Upper lobe of left lung (tissue), 6 donors: Measurements from ENCODE around the gene UBAP1L. TPM values are rescaled to one million over a fixed set of nuclear protein-coding genes. Genes with fewer than 3 reads are reported as not detected.

ENCODE experiments used
- ATAC-seq, 2 donors: fragments of 200-7000 bp; cut with Tn5 transposase; one replicate each; pipeline ENCODE4 v1.9.1; 2022; ENCODE audit warnings: mild to moderate bottlenecking in 2 of 2, moderate library complexity in 2 of 2; ENCODE audit not compliant: low FRiP score in 2 of 2
- DNase-seq, 2 donors: peaks; one replicate each; pipeline ENCODE4 v3.0.0-alpha.2; 2019 to 2020
- H3K27ac ChIP-seq, 4 donors: fragments of 200-600 bp; sonication (generic); one replicate each; pipeline ENCODE4 v1.5.1; 2016 to 2019
- H3K27me3 ChIP-seq, 4 donors: fragments of 200-600 bp; sonication (generic); one replicate each; pipeline ENCODE4 v1.5.1; 2017 to 2019
- H3K36me3 ChIP-seq, 4 donors: fragments of 200-600 bp; sonication (generic); one replicate each; pipeline ENCODE4 v1.5.1; 2016 to 2019
- H3K4me1 ChIP-seq, 4 donors: fragments of 200-600 bp; sonication (generic); one replicate each; pipeline ENCODE4 v1.5.1; 2018 to 2019
- H3K4me3 ChIP-seq, 4 donors: fragments of 200-600 bp; sonication (generic); one replicate each; pipeline ENCODE4 v1.5.1; 2017 to 2019; ENCODE audit warnings: mild to moderate bottlenecking in 2 of 4, moderate library complexity in 1 of 4
- H3K9me3 ChIP-seq, 4 donors: fragments of 200-600 bp; sonication (generic); one replicate each; pipeline ENCODE4 v1.5.1; 2018 to 2019
- CTCF ChIP-seq, 6 experiments: fragments of 450-650 bp in 4 of 6; fragments of 200-600 bp in 2 of 6; sonication (generic) in 2 of 6; IDR thresholded peaks; one replicate each; pipeline ENCODE4 v1.5.1; 2016 to 2019; ENCODE audit warnings: antibody characterized with exemption in 6 of 6
- EP300 ChIP-seq, 4 donors: sonication (generic); formaldehyde crosslinking; IDR thresholded peaks; one replicate each; pipeline ENCODE4 v1.5.1; 2017; ENCODE audit warnings: antibody characterized with exemption in 4 of 4, control low read depth in 2 of 4
- POLR2A ChIP-seq, 4 donors: fragments of 450-650 bp; IDR thresholded peaks; one replicate each; pipeline ENCODE4 v1.5.1; 2016 to 2017; ENCODE audit warnings: antibody characterized with exemption in 4 of 4, mild to moderate bottlenecking in 2 of 4
- POLR2AphosphoS5 ChIP-seq, 2 donors: sonication (generic); formaldehyde crosslinking; IDR thresholded peaks; one replicate each; pipeline ENCODE4 v1.5.1; 2017; ENCODE audit warnings: antibody characterized with exemption in 2 of 2
- WGBS, 2 donors: methylation state at CpG; one replicate each; pipeline ENCODE4 v1.1.5; 2017 to 2018; 5-methylcytosine and 5-hydroxymethylcytosine counted together
- total RNA-seq, 6 donors: library from RNA; depleted of rRNA in 4 of 6; stranded (reverse); fragments of >200 nt in 4 of 6; gene quantifications; one replicate each; pipeline versions ENCODE4 v1.1.0 to v1.2.1, GENCODE V29; 2016 to 2021
- donor health status: DM: no; HTN: no; CAD: no; lungs with moderate emphysema.
- donor health status: DM: no; HTN: yes; CAD: no; lungs with severe emphysema.

UBAP1L gene
- 10 to 100 TPM in 1 of 6 donors, 1 to 10 TPM in 5; 3.3 to 10.5 (median 4.8) TPM for total RNA-seq

- 91 to 92% methylated on average over 2 of the region's 2 CpGs for WGBS, 2 donors
- no peaks in the 10 kb centered on the region for H3K9me3 ChIP-seq
- no peak within 1 kb of the TSS for H3K4me3 ChIP-seq
- no peak for ATAC-seq
- H3K27me3 ChIP-seq = no peaks in the 10 kb centered on the region
- TF ChIP-seq POLR2A (IDR thresholded peaks at IDR 0.05) = no peak
- no peak for DNase-seq
- H3K27ac ChIP-seq = no peak within 1 kb of the TSS
- peaks cover 22 to 81% (median 53%) of the 10 kb centered on the region in 4 donors for H3K36me3 ChIP-seq
- H3K4me1 ChIP-seq = no peaks in the 10 kb centered on the region
These were observed at the start of gene UBAP1L for GRCh38 chr15:65115086-65115485. Gene UBAP1L, minus strand, starts transcription at chr15:65115200. Its CDS starts 8,985 bp downstream, at chr15:65106215.

GRCh38 chr15:65164139-65164538 lies 49.1 kb upstream of the UBAP1L start:
- WGBS, 2 donors = 89 to 94% methylated on average over 1 of the region's 1 CpG
- Histone ChIP-seq H3K4me1 (no peaks in the 10 kb centered on the region), H3K4me3 (no peak overlapping the region), H3K9me3 (no peaks in the 10 kb centered on the region), H3K27me3 (no peaks in the 10 kb centered on the region), H3K36me3 (peaks cover 13 to 60% (median 18%) of the 10 kb centered on the region in 4 donors), H3K27ac (no peak overlapping the region)
- ATAC-seq (no peak), DNase-seq (no peak)
- TF ChIP-seq POLR2A (IDR thresholded peaks at IDR 0.05) (no peak), POLR2AphosphoS5 (IDR thresholded peaks at IDR 0.05) (no peak)

- H3K4me1 ChIP-seq = no peaks in the 10 kb centered on the region
- no peak for TF ChIP-seq EP300 (IDR thresholded peaks at IDR 0.05)
- no peak for TF ChIP-seq POLR2A (IDR thresholded peaks at IDR 0.05)
- no peak for TF ChIP-seq POLR2AphosphoS5 (IDR thresholded peaks at IDR 0.05)
- TF ChIP-seq CTCF (IDR thresholded peaks at IDR 0.05) = no peak
- no peaks in the 10 kb centered on the region for H3K27me3 ChIP-seq
- WGBS, 2 donors = 90 to 92% methylated on average over 4 of the region's 4 CpGs
- no peaks in the 10 kb centered on the region for H3K9me3 ChIP-seq
- peaks cover 17 to 61% (median 22%) of the 10 kb centered on the region in 4 donors for H3K36me3 ChIP-seq
- ATAC-seq (no peak), DNase-seq (no peak)
- H3K27ac ChIP-seq = no peak overlapping the region
- no peak overlapping the region for H3K4me3 ChIP-seq
These were observed 48.0 kb upstream of the UBAP1L start for GRCh38 chr15:65163041-65163440.

GRCh38 chr15:65156692-65157091 lies 41.7 kb upstream of the UBAP1L start:
- Histone ChIP-seq H3K27ac (no peak overlapping the region), H3K4me1 (no peaks in the 10 kb centered on the region), H3K4me3 (no peak overlapping the region), H3K27me3 (no peaks in the 10 kb centered on the region), H3K9me3 (no peaks in the 10 kb centered on the region), H3K36me3 (peaks cover 51 to 75% (median 59%) of the 10 kb centered on the region in 4 donors)
- 68 to 73% methylated on average over 5 of the region's 5 CpGs for WGBS, 2 donors
- no peak for ATAC-seq
- no peak for DNase-seq
- TF ChIP-seq POLR2A (IDR thresholded peaks at IDR 0.05) (no peak), EP300 (IDR thresholded peaks at IDR 0.05) (no peak), CTCF (IDR thresholded peaks at IDR 0.05) (no peak)

GRCh38 chr15:65154720-65155119 lies 39.7 kb upstream of the UBAP1L start:
- DNase-seq (no peak), ATAC-seq (no peak)
- Histone ChIP-seq H3K4me3 (no peak overlapping the region), H3K36me3 (peaks cover 55 to 88% (median 69%) of the 10 kb centered on the region in 4 donors), H3K27me3 (no peaks in the 10 kb centered on the region), H3K9me3 (no peaks in the 10 kb centered on the region), H3K4me1 (no peaks in the 10 kb centered on the region), H3K27ac (no peak overlapping the region)
- TF ChIP-seq EP300 (IDR thresholded peaks at IDR 0.05) (no peak), POLR2A (IDR thresholded peaks at IDR 0.05) (no peak), POLR2AphosphoS5 (IDR thresholded peaks at IDR 0.05) (no peak), CTCF (IDR thresholded peaks at IDR 0.05) (no peak)
- WGBS, 2 donors = 83 to 91% methylated on average over 6 of the region's 6 CpGs

GRCh38 chr15:65147902-65148301 lies 32.9 kb upstream of the UBAP1L start:
- TF ChIP-seq EP300 (IDR thresholded peaks at IDR 0.05) (no peak), POLR2AphosphoS5 (IDR thresholded peaks at IDR 0.05) (no peak), POLR2A (IDR thresholded peaks at IDR 0.05) (no peak), CTCF (IDR thresholded peaks at IDR 0.05) (no peak)
- no peak overlapping the region for H3K27ac ChIP-seq
- no peak for DNase-seq
- peaks cover 18 to 59% (median 35%) of the 10 kb centered on the region in 4 donors for H3K36me3 ChIP-seq
- H3K4me1 ChIP-seq = no peaks in the 10 kb centered on the region
- no peaks in the 10 kb centered on the region for H3K27me3 ChIP-seq
- 86 to 87% methylated on average over 3 of the region's 3 CpGs for WGBS, 2 donors
- ATAC-seq = no peak
- no peaks in the 10 kb centered on the region for H3K9me3 ChIP-seq
- H3K4me3 ChIP-seq = no peak overlapping the region
